K562 (cell line): Measurements from ENCODE around the gene RAB7A.

Experiments
- EZH2 ChIP-seq: IDR thresholded peaks from 2 replicates; pipeline ENCODE4 v1.6.1; 2012; ENCODE audit warnings: low read depth, mild to moderate bottlenecking, inconsistent platforms, low read length, borderline replicate concordance
- NCOR1 ChIP-seq: fragments of 450-650 bp; IDR thresholded peaks from 2 replicates; pipeline ENCODE4 v1.6.1; 2016; ENCODE audit warnings: mild to moderate bottlenecking, moderate library complexity
- RCOR1 ChIP-seq, 2 experiments: IDR thresholded peaks; 2 replicates each; pipeline ENCODE4 v1.6.1; 2012; ENCODE audit warnings: low read depth in 2 of 2, low read length in 2 of 2, borderline replicate concordance in 1 of 2, improper control_type of control experiment in 1 of 2
- ZBTB26 ChIP-seq: fragments of 450-650 bp; formaldehyde crosslinking; IDR thresholded peaks from 2 replicates; pipeline ENCODE4 v1.4.0; 2022; ENCODE audit warnings: missing genetic modification characterization
- ZKSCAN1 ChIP-seq: fragments of 150-350 bp; IDR thresholded peaks from 2 replicates; pipeline ENCODE4 v1.6.1; 2016; ENCODE audit warnings: low read depth, low read length
- ZNF24 ChIP-seq: fragments of 450-650 bp; IDR thresholded peaks from 2 replicates; pipeline ENCODE4 v1.6.1; 2016
- ZNF589 ChIP-seq: fragments of 200-800 bp; sonication (Bioruptor generic); IDR thresholded peaks from 2 replicates; pipeline ENCODE4 v1.6.1; 2016; ENCODE audit warnings: low read depth, missing genetic modification characterization, missing compliant biosample characterization

GRCh38 chr3:128727996-128728395 lies 2.0 kb downstream of the RAB7A start:
- TF ChIP-seq RCOR1 (IDR thresholded peaks at IDR 0.05; ENCODE audit: borderline replicate concordance in 1 of 2, low read depth in 2 of 2, low read length in 2 of 2) (no peak), ZBTB26 (CRISPR knock-in tag) (no peak), EZH2 (no peak), ZNF589 (CRISPR knock-in tag) (no peak), NCOR1 (no peak), ZNF24 (no peak), ZKSCAN1 (no peak)
